ENCODE data around the gene SYNE2. TPM values are rescaled to one million over a fixed set of nuclear protein-coding genes. Genes with fewer than 3 reads are reported as not detected.

The SYNE2 gene
- total and polyA plus RNA-seq, 9 donors, result 65.1 to 262 (median 180) TPM

- 95 to 98% (median 96%) methylated on average over 8 of the region's 8 CpGs for WGBS, 3 donors
- intact Hi-C loops (cut with DNase I), result no loop called here
- H3K4me1 ChIP-seq (ENCODE audit: insufficient read depth), result peaks cover 20% of the 10 kb centered on the region
- H3K27ac ChIP-seq, result no peak overlapping the region
- H3K27me3 ChIP-seq, result no peaks in the 10 kb centered on the region
- no peak for DNase-seq
- H3K9me3 ChIP-seq, result no peaks in the 10 kb centered on the region
- TF ChIP-seq CTCF (IDR thresholded peaks at IDR 0.05), result no peak
- H3K4me3 ChIP-seq, result no peak overlapping the region
- no peaks in the 10 kb centered on the region for H3K36me3 ChIP-seq
Observed at GRCh38 chr14:64212666-64213065, 359.9 kb downstream of the SYNE2 start.

GRCh38 chr14:64213086-64213485 lies 360.3 kb downstream of the SYNE2 start:
- H3K27ac ChIP-seq, result no peak overlapping the region
- no peaks in the 10 kb centered on the region for H3K36me3 ChIP-seq
- intact Hi-C loops (cut with DNase I), result no loop called here

GRCh38 chr14:64213853-64214570 lies 361.2 kb downstream of the SYNE2 start:
- H3K4me1 ChIP-seq (ENCODE audit: insufficient read depth), result peaks cover 20% of the 10 kb centered on the region
- intact Hi-C loops (cut with DNase I), result no loop called here
- no peaks in the 10 kb centered on the region for H3K27me3 ChIP-seq
- TF ChIP-seq POLR2A (IDR thresholded peaks at IDR 0.05), result no peak
- no peak for TF ChIP-seq EP300 (IDR thresholded peaks at IDR 0.05)
- TF ChIP-seq CTCF (IDR thresholded peaks at IDR 0.05), result no peak
- no peak overlapping the region for H3K27ac ChIP-seq
- 87 to 93% (median 89%) methylated on average over 15 of the region's 15 CpGs for WGBS, 3 donors
- no peaks in the 10 kb centered on the region for H3K9me3 ChIP-seq
- peak in 2 of 5 donors; percentile 14 to 19 for DNase-seq
- H3K36me3 ChIP-seq, result no peaks in the 10 kb centered on the region
- no peak overlapping the region for H3K4me3 ChIP-seq

More at GRCh38 chr14:64213086-64213485, 360.3 kb downstream of the SYNE2 start:
- WGBS, 3 donors, result 94 to 97% (median 96%) methylated on average over 5 of the region's 5 CpGs
- TF ChIP-seq EP300 (IDR thresholded peaks at IDR 0.05) (no peak), POLR2A (IDR thresholded peaks at IDR 0.05) (no peak), CTCF (IDR thresholded peaks at IDR 0.05) (no peak)
- H3K27me3 ChIP-seq, result no peaks in the 10 kb centered on the region
- H3K4me3 ChIP-seq, result no peak overlapping the region
- no peak for DNase-seq
- peaks cover 22% of the 10 kb centered on the region for H3K4me1 ChIP-seq (ENCODE audit: insufficient read depth)
- H3K9me3 ChIP-seq, result no peaks in the 10 kb centered on the region

- DNase-seq, result no peak
- Histone ChIP-seq H3K4me3 (no peak overlapping the region), H3K9me3 (no peaks in the 10 kb centered on the region), H3K36me3 (no peaks in the 10 kb centered on the region), H3K27ac (no peak overlapping the region), H3K27me3 (no peaks in the 10 kb centered on the region), H3K4me1 (ENCODE audit: insufficient read depth) (peaks cover 9% of the 10 kb centered on the region)
- TF ChIP-seq EP300 (IDR thresholded peaks at IDR 0.05) (no peak), CTCF (IDR thresholded peaks at IDR 0.05) (no peak), POLR2A (IDR thresholded peaks at IDR 0.05) (no peak)
- WGBS, 3 donors, result 97% methylated on average over 10 of the region's 10 CpGs
- intact Hi-C loops (cut with DNase I), result loop anchor here in 1 of 4 donors (5.0 kb wide), 1 partner anchor 77 kb away; the partner anchor contains the start of gene ESR2
Observed at GRCh38 chr14:64215274-64215673, 362.5 kb downstream of the SYNE2 start.
